HCT116 (cell line): ENCODE data around the gene HOXA11.
A peak's percentile ranks its signal among the peaks of the same experiment; 100 is the strongest.

Source experiments
- ATF3 ChIP-seq: IDR thresholded peaks from 2 replicates; pipeline ENCODE4 v1.6.1; 2012
- POLR2A ChIP-seq: IDR thresholded peaks from 2 replicates; pipeline ENCODE4 v1.7.0; 2011; ENCODE audit warnings: borderline replicate concordance; ENCODE audit not compliant: insufficient read depth, insufficient read length; ENCODE audit errors: extremely low read depth
- POLR2AphosphoS5 ChIP-seq: IDR thresholded peaks from 2 replicates; pipeline ENCODE4 v1.6.1; 2011; ENCODE audit warnings: mild to moderate bottlenecking, low read depth, low read length, moderate library complexity
- REST ChIP-seq: IDR thresholded peaks from 2 replicates; pipeline ENCODE4 v1.6.1; 2012; ENCODE audit warnings: low read depth
- TCF7L2 ChIP-seq: IDR thresholded peaks from 2 replicates; pipeline ENCODE4 v1.7.0; 2011; ENCODE audit warnings: borderline replicate concordance, inconsistent platforms; ENCODE audit not compliant: insufficient read depth, insufficient read length; ENCODE audit errors: extremely low read depth
- ZNF274 ChIP-seq: fragments of 200-500 bp; sonication (Bioruptor generic); IDR thresholded peaks from 2 replicates; pipeline ENCODE4 v1.6.1; 2014; ENCODE audit warnings: mild to moderate bottlenecking, low read depth, low read length, inconsistent platforms

- TF ChIP-seq POLR2AphosphoS5: peak; percentile 68
- TF ChIP-seq ATF3: no peak
- no peak for TF ChIP-seq REST
- no peak for TF ChIP-seq TCF7L2
- no peak for TF ChIP-seq ZNF274
- TF ChIP-seq POLR2A: peak; percentile 52
These were observed at the start of gene HOXA11 for GRCh38 chr7:27185013-27185853.
